Esophagus squamous epithelium (tissue), 5 donors: ENCODE data around the gene AKNA. TPM values are rescaled to one million over a fixed set of nuclear protein-coding genes. Genes with fewer than 3 reads are reported as not detected.

Experiments used
- DNase-seq: peaks from one replicate; lab custom pipeline; 2025; lab: John Stamatoyannopoulos, UW
- H3K27ac ChIP-seq, 4 donors: fragments of 200-600 bp; sonication (generic); one replicate each; pipeline ENCODE4 v1.5.1; 2016 to 2019; ENCODE audit warnings: mild to moderate bottlenecking in 1 of 4
- H3K27me3 ChIP-seq, 4 donors: fragments of 200-600 bp; sonication (generic); 1 replicate in 3 of 4; 2 replicates in 1 of 4; pipeline versions ENCODE4 v1.5.1 to v1.6.0; 2017 to 2021; ENCODE audit warnings: antibody characterized with exemption in 1 of 4
- H3K36me3 ChIP-seq, 3 donors: fragments of 200-600 bp; sonication (generic); one replicate each; pipeline ENCODE4 v1.5.1; 2016 to 2019
- H3K4me1 ChIP-seq, 3 donors: fragments of 200-600 bp; sonication (generic); one replicate each; pipeline ENCODE4 v1.5.1; 2017 to 2019
- H3K4me3 ChIP-seq, 4 donors: fragments of 200-600 bp; sonication (generic); 1 replicate in 3 of 4; 2 replicates in 1 of 4; pipeline ENCODE4 v1.5.1; 2016 to 2019; ENCODE audit warnings: mild to moderate bottlenecking in 2 of 4, moderate library complexity in 1 of 4
- H3K9me3 ChIP-seq, 3 donors: fragments of 200-600 bp; sonication (generic); one replicate each; pipeline ENCODE4 v1.5.1; 2016 to 2019
- CTCF ChIP-seq, 6 experiments: fragments of 450-650 bp in 4 of 6; fragments of 200-600 bp in 2 of 6; sonication (generic) in 2 of 6; IDR thresholded peaks; one replicate each; pipeline ENCODE4 v1.5.1; 2016 to 2019; ENCODE audit warnings: antibody characterized with exemption in 6 of 6, mild to moderate bottlenecking in 4 of 6, moderate library complexity in 4 of 6
- POLR2A ChIP-seq, 4 donors: fragments of 450-650 bp; IDR thresholded peaks; one replicate each; pipeline ENCODE4 v1.6.1; 2017; ENCODE audit warnings: antibody characterized with exemption in 4 of 4, mild to moderate bottlenecking in 4 of 4, moderate library complexity in 3 of 4
- WGBS, 2 donors: methylation state at CpG; one replicate each; pipeline ENCODE4 v1.1.5; 2018; 5-methylcytosine and 5-hydroxymethylcytosine counted together
- intact Hi-C: fragments of 100-400 bp; cut with DNase I; formaldehyde crosslinking; loops from one replicate; pipeline ENCODE4 v1.15.0; 2022
- total RNA-seq, 4 donors: library from RNA; depleted of rRNA; stranded (reverse); fragments of >200 nt; gene quantifications; one replicate each; pipeline ENCODE4 v1.1.0, GENCODE V29; 2016
- donor health status: DM: yes; HTN: yes; CAD: no.

Gene AKNA
- total RNA-seq, 4 donors from 2014 or later: 6.1 to 25.0 (median 7.6) TPM

- Histone ChIP-seq H3K27ac (no peak overlapping the region), H3K27me3 (no peaks in the 10 kb centered on the region), H3K4me1 (peaks cover 0 to 26% (median 3%) of the 10 kb centered on the region in 3 donors), H3K9me3 (no peaks in the 10 kb centered on the region), H3K36me3 (peaks cover 0 to 11% (median 0%) of the 10 kb centered on the region in 3 donors), H3K4me3 (no peak overlapping the region)
- TF ChIP-seq CTCF (IDR thresholded peaks at IDR 0.05) (no peak), POLR2A (IDR thresholded peaks at IDR 0.05) (no peak)
- WGBS, 2 donors: 66 to 81% methylated on average over 3 of the region's 5 CpGs
- no peak for DNase-seq
- intact Hi-C loops: no loop called here
These were observed 26.1 kb upstream of the AKNA start for GRCh38 chr9:114413861-114414301.

- Histone ChIP-seq H3K27me3 (no peaks in the 10 kb centered on the region), H3K9me3 (no peaks in the 10 kb centered on the region), H3K4me1 (peaks cover 0 to 26% (median 3%) of the 10 kb centered on the region in 3 donors), H3K4me3 (no peak overlapping the region), H3K27ac (no peak overlapping the region), H3K36me3 (peaks cover 0 to 2% (median 0%) of the 10 kb centered on the region in 3 donors)
- no peak for TF ChIP-seq CTCF (IDR thresholded peaks at IDR 0.05)
- TF ChIP-seq POLR2A (IDR thresholded peaks at IDR 0.05): no peak
- 95% methylated on average over 4 to 8 of the region's 12 CpGs for WGBS, 2 donors
- intact Hi-C loops: no loop called here
- DNase-seq: no peak
These were observed 24.4 kb upstream of the AKNA start for GRCh38 chr9:114412048-114412683.

GRCh38 chr9:114411452-114411851 lies 23.7 kb upstream of the AKNA start:
- TF ChIP-seq POLR2A (IDR thresholded peaks at IDR 0.05) (no peak), CTCF (IDR thresholded peaks at IDR 0.05) (no peak)
- Histone ChIP-seq H3K9me3 (no peaks in the 10 kb centered on the region), H3K4me3 (no peak overlapping the region), H3K36me3 (peaks cover 0 to 8% (median 0%) of the 10 kb centered on the region in 3 donors), H3K27ac (no peak overlapping the region), H3K27me3 (no peaks in the 10 kb centered on the region), H3K4me1 (peaks cover 0 to 26% (median 3%) of the 10 kb centered on the region in 3 donors)
- intact Hi-C loops: no loop called here
- WGBS, 2 donors: 87 to 90% methylated on average over 3 to 5 of the region's 6 CpGs
- no peak for DNase-seq

- no peak for TF ChIP-seq POLR2A (IDR thresholded peaks at IDR 0.05)
- no peak for TF ChIP-seq CTCF (IDR thresholded peaks at IDR 0.05)
- H3K4me1 ChIP-seq: peaks cover 0 to 26% (median 3%) of the 10 kb centered on the region in 3 donors
- no peak overlapping the region for H3K27ac ChIP-seq
- DNase-seq: no peak
- H3K36me3 ChIP-seq: peaks cover 0 to 12% (median 0%) of the 10 kb centered on the region in 3 donors
- H3K9me3 ChIP-seq: no peaks in the 10 kb centered on the region
- WGBS, 2 donors: 25 to 64% methylated on average over 7 to 8 of the region's 8 CpGs
- no peak overlapping the region for H3K4me3 ChIP-seq
- intact Hi-C loops: no loop called here
- H3K27me3 ChIP-seq: no peaks in the 10 kb centered on the region
These were observed 23.1 kb upstream of the AKNA start for GRCh38 chr9:114410910-114411309.

GRCh38 chr9:114409842-114410241 lies 22.1 kb upstream of the AKNA start:
- Histone ChIP-seq H3K9me3 (no peaks in the 10 kb centered on the region), H3K36me3 (peaks cover 0 to 12% (median 0%) of the 10 kb centered on the region in 3 donors), H3K4me1 (peaks cover 0 to 31% (median 3%) of the 10 kb centered on the region in 3 donors), H3K27ac (no peak overlapping the region), H3K4me3 (no peak overlapping the region), H3K27me3 (no peaks in the 10 kb centered on the region)
- 60 to 61% methylated on average over 5 of the region's 5 CpGs for WGBS, 2 donors
- TF ChIP-seq POLR2A (IDR thresholded peaks at IDR 0.05): no peak
- no peak for TF ChIP-seq CTCF (IDR thresholded peaks at IDR 0.05)
- DNase-seq: no peak
- intact Hi-C loops: loop anchor here (5.0 to 10.0 kb wide), 2 partner anchors 95 to 242 kb away; partner anchors contain the start of gene WHRN
